Uterus (tissue), 4 donors: ENCODE measurements around the gene NHLH1. TPM values are rescaled to one million over a fixed set of nuclear protein-coding genes. Genes with fewer than 3 reads are reported as not detected.

ENCODE experiments used
- DNase-seq, 2 donors: peaks; one replicate each; pipeline ENCODE4 v3.0.0-alpha.2; 2019 to 2020
- H3K27ac ChIP-seq, 2 donors: fragments of 200-600 bp; sonication (generic); 1 replicate in 1 of 2; 2 replicates in 1 of 2; pipeline ENCODE4 v1.5.1; 2016 to 2018
- H3K27me3 ChIP-seq, 2 donors: fragments of 200-600 bp; sonication (generic); one replicate each; pipeline ENCODE4 v1.5.1; 2018 to 2019; ENCODE audit warnings: control low read depth in 1 of 2
- H3K36me3 ChIP-seq, 2 donors: fragments of 200-600 bp; sonication (generic); one replicate each; pipeline ENCODE4 v1.5.1; 2019; ENCODE audit warnings: control low read depth in 1 of 2
- H3K4me1 ChIP-seq, 2 donors: fragments of 200-600 bp; sonication (generic); one replicate each; pipeline ENCODE4 v1.5.1; 2018 to 2019; ENCODE audit warnings: control low read depth in 1 of 2
- H3K4me3 ChIP-seq, 2 donors: fragments of 200-600 bp; sonication (generic); 1 replicate in 1 of 2; 2 replicates in 1 of 2; pipeline ENCODE4 v1.5.1; 2018 to 2019; ENCODE audit warnings: mild to moderate bottlenecking in 1 of 2
- H3K9me3 ChIP-seq, 2 donors: fragments of 200-600 bp; sonication (generic); one replicate each; pipeline ENCODE4 v1.5.1; 2019; ENCODE audit warnings: control low read depth in 1 of 2
- POLR2A ChIP-seq, 2 donors: fragments of 450-650 bp; IDR thresholded peaks; one replicate each; pipeline ENCODE4 v1.6.1; 2016; ENCODE audit warnings: antibody characterized with exemption in 2 of 2, mild to moderate bottlenecking in 1 of 2, moderate library complexity in 1 of 2
- intact Hi-C: fragments of 100-400 bp; cut with DNase I; formaldehyde crosslinking; loops from one replicate; pipeline ENCODE4 v1.15.1; 2023; ENCODE audit warnings: low total_unique reads
- total RNA-seq, 4 donors: library from RNA; depleted of rRNA in 3 of 4; stranded (reverse); fragments of >200 nt in 3 of 4; gene quantifications; one replicate each; pipeline versions ENCODE4 v1.1.0 to v1.2.4, GENCODE V29; 2014 to 2023
- TF ChIP-seq, protein P1 (sequence below), 4 experiments: fragments of 200-600 bp in 2 of 4; fragments of 450-650 bp in 2 of 4; sonication (generic) in 2 of 4; IDR thresholded peaks; one replicate each; pipeline ENCODE4 v1.5.1; 2016 to 2019; ENCODE audit warnings: antibody characterized with exemption in 4 of 4, mild to moderate bottlenecking in 2 of 4, moderate library complexity in 1 of 4
- donor health status: DM: yes; HTN: yes; CAD: no.

Gene NHLH1
- total RNA-seq, 4 donors from 2014 or later = not detected

GRCh38 chr1:160357286-160358002, 9.4 kb upstream of the NHLH1 start:
- intact Hi-C loops = no loop called here
- no peaks in the 10 kb centered on the region for H3K4me1 ChIP-seq
- H3K36me3 ChIP-seq = no peaks in the 10 kb centered on the region
- no peaks in the 10 kb centered on the region for H3K9me3 ChIP-seq
- no peaks in the 10 kb centered on the region for H3K27me3 ChIP-seq
- DNase-seq = no peak
- TF ChIP-seq POLR2A (IDR thresholded peaks at IDR 0.05) = no peak
- TF ChIP-seq, protein P1, sequence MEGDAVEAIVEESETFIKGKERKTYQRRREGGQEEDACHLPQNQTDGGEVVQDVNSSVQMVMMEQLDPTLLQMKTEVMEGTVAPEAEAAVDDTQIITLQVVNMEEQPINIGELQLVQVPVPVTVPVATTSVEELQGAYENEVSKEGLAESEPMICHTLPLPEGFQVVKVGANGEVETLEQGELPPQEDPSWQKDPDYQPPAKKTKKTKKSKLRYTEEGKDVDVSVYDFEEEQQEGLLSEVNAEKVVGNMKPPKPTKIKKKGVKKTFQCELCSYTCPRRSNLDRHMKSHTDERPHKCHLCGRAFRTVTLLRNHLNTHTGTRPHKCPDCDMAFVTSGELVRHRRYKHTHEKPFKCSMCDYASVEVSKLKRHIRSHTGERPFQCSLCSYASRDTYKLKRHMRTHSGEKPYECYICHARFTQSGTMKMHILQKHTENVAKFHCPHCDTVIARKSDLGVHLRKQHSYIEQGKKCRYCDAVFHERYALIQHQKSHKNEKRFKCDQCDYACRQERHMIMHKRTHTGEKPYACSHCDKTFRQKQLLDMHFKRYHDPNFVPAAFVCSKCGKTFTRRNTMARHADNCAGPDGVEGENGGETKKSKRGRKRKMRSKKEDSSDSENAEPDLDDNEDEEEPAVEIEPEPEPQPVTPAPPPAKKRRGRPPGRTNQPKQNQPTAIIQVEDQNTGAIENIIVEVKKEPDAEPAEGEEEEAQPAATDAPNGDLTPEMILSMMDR (IDR thresholded peaks at IDR 0.05) = no peak
- no peak overlapping the region for H3K27ac ChIP-seq
- no peak overlapping the region for H3K4me3 ChIP-seq

- H3K36me3 ChIP-seq = no peaks in the 10 kb centered on the region
- H3K27ac ChIP-seq = no peak overlapping the region
Measured at GRCh38 chr1:160358073-160358472, 8.8 kb upstream of the NHLH1 start.

DNA sequence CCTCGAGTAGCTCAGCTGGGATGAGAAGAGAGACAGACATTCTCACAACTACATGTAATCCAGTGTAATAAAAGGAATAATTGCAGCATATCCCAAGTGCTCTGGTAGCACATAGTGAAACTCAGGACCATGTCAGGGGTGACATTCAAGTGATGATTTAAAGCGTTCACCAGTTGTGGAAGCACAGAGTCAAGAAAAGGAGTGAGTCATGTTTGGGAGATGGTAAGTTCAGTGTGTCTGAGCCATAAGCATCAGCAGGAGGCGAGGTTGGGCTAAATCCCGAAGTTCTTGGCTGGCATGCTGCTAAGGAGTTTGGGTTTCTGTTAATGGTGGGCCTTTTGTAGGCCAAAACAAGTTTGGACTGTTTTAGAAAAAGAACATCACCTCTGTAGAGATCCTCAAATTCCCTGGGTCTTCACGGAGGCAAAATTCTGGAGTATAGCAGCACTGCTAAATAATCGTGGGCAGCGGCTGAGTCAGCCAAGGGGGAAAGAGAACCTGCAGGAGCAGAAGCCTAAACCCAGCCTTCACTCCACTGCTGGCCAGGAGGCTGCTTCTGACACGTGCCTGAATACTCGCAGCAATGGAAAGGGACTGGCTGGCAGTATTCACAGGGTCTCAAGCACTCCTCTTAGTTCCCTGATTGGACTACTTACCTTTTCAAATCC, 7.2 kb upstream of the NHLH1 start:
- intact Hi-C loops = no loop called here
- no peaks in the 10 kb centered on the region for H3K27me3 ChIP-seq
- H3K36me3 ChIP-seq = no peaks in the 10 kb centered on the region
- no peak overlapping the region for H3K4me3 ChIP-seq
- no peaks in the 10 kb centered on the region for H3K4me1 ChIP-seq
- H3K27ac ChIP-seq = no peak overlapping the region
- TF ChIP-seq POLR2A (IDR thresholded peaks at IDR 0.05) = no peak
- TF ChIP-seq, protein P1 (IDR thresholded peaks at IDR 0.05) = no peak
- H3K9me3 ChIP-seq = no peaks in the 10 kb centered on the region
- DNase-seq = no peak

More at GRCh38 chr1:160358073-160358472, 8.8 kb upstream of the NHLH1 start:
- no peaks in the 10 kb centered on the region for H3K9me3 ChIP-seq
- H3K4me3 ChIP-seq = no peak overlapping the region
- TF ChIP-seq, protein P1 (IDR thresholded peaks at IDR 0.05) = no peak
- no peak for TF ChIP-seq POLR2A (IDR thresholded peaks at IDR 0.05)
- no peaks in the 10 kb centered on the region for H3K4me1 ChIP-seq
- DNase-seq = no peak
- intact Hi-C loops = no loop called here
- H3K27me3 ChIP-seq = no peaks in the 10 kb centered on the region

DNA sequence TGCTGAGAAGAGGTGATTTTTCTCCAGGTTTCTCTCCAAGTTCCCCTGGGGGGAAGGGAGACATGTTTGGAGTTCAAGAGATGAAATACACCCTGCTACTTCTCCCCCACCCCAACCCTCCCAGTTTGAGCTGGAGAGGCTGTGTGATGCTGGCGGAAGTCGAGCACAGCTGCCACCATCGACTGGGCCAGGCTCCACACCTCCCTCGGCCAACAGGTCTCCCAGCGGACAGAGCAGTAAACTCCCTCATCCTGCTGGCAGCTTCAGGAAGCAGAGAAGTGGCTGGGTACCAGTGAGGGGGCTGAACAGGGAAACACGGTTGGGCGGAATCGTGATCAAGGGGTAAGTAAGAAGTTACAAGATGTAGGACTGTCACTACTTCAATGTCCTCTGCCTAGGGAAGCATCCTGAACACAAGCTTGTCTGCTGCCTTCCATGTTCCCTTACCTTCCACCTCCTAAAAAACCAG, 6.6 kb upstream of the NHLH1 start:
- H3K9me3 ChIP-seq = no peaks in the 10 kb centered on the region
- intact Hi-C loops = no loop called here
- no peak for TF ChIP-seq POLR2A (IDR thresholded peaks at IDR 0.05)
- TF ChIP-seq, protein P1 (IDR thresholded peaks at IDR 0.05) = no peak
- H3K36me3 ChIP-seq = no peaks in the 10 kb centered on the region
- no peaks in the 10 kb centered on the region for H3K4me1 ChIP-seq
- DNase-seq = no peak
- no peak overlapping the region for H3K27ac ChIP-seq
- H3K27me3 ChIP-seq = no peaks in the 10 kb centered on the region
- no peak overlapping the region for H3K4me3 ChIP-seq

- no peaks in the 10 kb centered on the region for H3K9me3 ChIP-seq
- TF ChIP-seq POLR2A (IDR thresholded peaks at IDR 0.05) = no peak
- TF ChIP-seq, protein P1 (IDR thresholded peaks at IDR 0.05) = no peak
- H3K4me1 ChIP-seq = no peaks in the 10 kb centered on the region
- intact Hi-C loops = no loop called here
- H3K27me3 ChIP-seq = no peaks in the 10 kb centered on the region
- H3K4me3 ChIP-seq = no peak overlapping the region
- no peak for DNase-seq
- H3K27ac ChIP-seq = no peak overlapping the region
- H3K36me3 ChIP-seq = no peaks in the 10 kb centered on the region
Measured at GRCh38 chr1:160361199-160361598, 5.7 kb upstream of the NHLH1 start.
